HG02973 (cell line): Measurements from ENCODE around the gene NRDC.
"Not testable (repeated sequence)": the region's sequence is repeated elsewhere in the genome, so short reads cannot be mapped to it uniquely, and the experiment has no call there.

Experiments
- ATAC-seq: cut with Tn5 transposase; IDR thresholded peaks from one replicate; pipeline ENCODE4 v1.9.1; 2021; ENCODE audit warnings: moderate library complexity; ENCODE audit not compliant: unreplicated experiment

Gene NRDC

DNA sequence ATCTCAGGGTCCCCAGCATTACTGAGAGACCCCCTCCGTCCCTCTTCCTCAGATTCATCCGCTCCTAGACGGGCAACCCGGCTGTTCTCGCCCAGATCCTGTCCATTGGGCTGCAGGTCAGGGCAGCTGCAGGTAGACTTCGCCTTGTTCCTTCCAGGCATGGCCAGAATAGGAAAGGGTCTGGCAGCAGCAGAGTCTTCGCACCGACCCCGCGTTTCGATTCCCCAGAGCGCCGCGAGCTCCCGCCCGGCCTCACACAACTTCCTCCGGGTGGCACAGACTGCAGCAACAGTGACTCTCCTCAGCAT, 265 bp downstream of the NRDC start:
- ATAC-seq: peak; percentile 23

GRCh38 chr1:51877434-51878307, 856 bp downstream of the NRDC start:
- ATAC-seq: no peak

DNA sequence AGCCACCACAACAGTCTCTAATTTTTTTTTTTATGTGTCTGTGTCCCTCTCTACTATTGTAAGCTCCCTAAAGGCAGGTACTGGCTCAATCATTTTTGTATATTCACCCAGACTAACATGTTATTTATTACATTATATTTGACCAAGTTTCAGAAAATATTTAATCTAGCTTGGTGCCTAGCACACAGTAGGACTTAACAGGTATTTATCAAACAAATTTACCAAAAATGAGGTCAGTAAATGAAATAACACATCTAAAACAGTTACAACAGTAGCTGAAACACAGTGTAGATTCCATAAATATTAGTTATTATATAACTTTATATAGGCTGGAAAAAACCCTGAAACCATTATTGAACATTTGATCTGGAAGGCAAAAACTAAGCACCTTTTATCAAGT, 2.7 kb downstream of the NRDC start:
- ATAC-seq: no peak

DNA sequence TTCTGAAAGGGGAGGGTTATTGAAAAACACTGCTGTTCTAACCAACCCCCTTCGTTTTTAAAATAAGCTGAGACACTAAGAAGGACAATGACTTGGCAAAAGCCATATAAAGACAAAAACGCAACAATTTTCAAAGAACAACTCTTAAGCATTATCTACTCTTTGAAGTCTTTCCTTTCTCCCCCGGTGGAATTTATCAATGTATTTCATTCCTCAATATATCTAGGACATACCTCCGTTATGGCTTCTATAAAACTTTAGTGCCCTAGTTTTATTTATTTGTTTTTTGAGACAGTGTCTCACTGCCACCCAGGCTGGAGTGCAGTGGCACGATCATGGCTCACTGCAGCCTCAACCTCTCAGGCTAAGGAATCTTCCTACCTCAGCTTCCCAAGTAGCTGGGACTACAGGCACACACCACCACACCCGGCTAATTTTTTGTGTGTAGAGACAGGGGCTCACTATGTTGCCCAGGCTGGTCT, 3.2 kb downstream of the NRDC start:
- no peak for ATAC-seq

- ATAC-seq: not testable (repeated sequence)
These were observed 5.3 kb downstream of the NRDC start for GRCh38 chr1:51873270-51873669.

GRCh38 chr1:51871351-51871975, 7.1 kb downstream of the NRDC start:
- no peak for ATAC-seq

- no peak for ATAC-seq
These were observed 7.8 kb downstream of the NRDC start for GRCh38 chr1:51870603-51871350.

GRCh38 chr1:51867479-51868232, 10.9 kb downstream of the NRDC start:
- ATAC-seq: no peak

DNA sequence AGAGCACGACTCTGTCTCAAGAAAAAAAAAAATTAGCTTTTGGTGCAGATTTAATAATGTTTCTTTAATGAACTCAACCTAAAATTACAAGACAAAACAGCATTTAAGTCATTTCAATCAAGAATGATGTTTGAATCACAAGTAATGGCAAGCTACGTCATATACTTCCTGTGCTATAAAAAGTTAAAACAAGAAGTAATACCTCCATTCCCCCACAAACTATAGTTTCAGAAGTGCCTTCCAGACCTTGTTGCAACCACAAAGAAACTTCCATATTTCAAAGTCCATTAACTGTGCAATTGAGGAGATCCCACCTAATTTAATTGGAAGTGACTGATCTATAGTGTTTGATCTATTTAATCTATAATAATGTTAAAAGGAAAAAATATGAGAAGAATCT, 15.1 kb downstream of the NRDC start:
- ATAC-seq: peak; percentile 65

GRCh38 chr1:51861669-51862068, 16.9 kb downstream of the NRDC start:
- ATAC-seq: no peak

GRCh38 chr1:51859735-51860134, 18.8 kb downstream of the NRDC start:
- no peak for ATAC-seq

DNA sequence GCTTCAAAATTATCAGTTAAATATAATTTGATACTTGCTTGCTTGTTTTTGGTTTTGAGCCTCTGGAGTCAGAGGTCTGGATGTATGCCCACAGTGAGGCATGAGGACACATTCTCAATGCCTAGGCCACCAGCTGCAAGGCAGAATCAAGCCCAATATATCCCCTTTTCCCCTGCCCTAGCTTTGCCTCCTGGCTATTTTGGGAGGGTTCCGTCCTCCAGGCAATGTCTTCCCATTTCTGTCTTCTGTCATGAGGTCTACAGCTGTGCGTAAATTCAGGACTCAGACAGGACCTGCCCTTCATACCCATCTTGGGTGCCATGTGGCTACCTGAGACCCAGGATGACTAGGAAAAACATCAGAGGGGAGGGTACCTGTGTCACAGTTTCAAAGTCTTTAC, 19.2 kb downstream of the NRDC start:
- ATAC-seq: no peak

DNA sequence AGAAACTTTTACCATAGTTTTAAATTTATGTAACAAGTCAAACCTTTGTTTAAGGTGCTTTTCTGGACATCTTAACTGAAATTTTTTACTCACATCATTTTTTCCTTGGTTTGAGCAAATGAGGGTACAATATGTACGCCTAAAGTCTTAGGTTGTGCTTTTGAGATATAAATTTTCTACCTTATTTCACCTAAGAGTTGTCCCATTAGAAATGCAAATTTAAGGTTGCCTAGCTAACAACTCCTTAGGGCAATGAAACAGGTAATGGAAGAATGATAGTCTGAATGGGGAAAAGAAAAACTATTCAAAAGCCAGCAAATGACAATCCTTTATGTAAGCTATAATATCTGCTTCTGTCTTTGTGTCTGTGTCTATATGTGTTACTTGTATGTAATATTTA, 19.6 kb downstream of the NRDC start:
- ATAC-seq: no peak

GRCh38 chr1:51856745-51857144, 21.8 kb downstream of the NRDC start:
- no peak for ATAC-seq

- ATAC-seq: no peak
These were observed 22.9 kb downstream of the NRDC start for GRCh38 chr1:51855624-51856023.

DNA sequence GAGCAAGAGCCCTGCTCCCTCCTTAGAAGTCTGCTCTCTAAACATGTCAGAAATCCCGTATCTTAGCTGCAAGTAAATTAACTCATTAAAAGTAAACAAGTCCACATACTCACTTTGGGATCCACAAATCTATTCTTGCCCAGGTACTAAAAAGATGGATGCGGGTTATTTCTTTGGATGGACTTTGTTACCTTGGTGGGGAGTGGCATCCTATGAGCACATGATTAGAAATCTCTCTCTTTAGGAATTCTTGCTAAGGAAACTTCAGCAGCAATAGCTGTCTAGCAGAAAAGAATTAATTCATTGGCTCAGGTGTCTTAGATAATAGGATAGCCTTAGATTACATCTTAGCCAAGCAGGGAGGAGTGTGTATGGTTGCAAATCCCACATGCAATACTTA, 25.2 kb downstream of the NRDC start:
- ATAC-seq: no peak

GRCh38 chr1:51851882-51852396, 26.6 kb downstream of the NRDC start:
- ATAC-seq: no peak

DNA sequence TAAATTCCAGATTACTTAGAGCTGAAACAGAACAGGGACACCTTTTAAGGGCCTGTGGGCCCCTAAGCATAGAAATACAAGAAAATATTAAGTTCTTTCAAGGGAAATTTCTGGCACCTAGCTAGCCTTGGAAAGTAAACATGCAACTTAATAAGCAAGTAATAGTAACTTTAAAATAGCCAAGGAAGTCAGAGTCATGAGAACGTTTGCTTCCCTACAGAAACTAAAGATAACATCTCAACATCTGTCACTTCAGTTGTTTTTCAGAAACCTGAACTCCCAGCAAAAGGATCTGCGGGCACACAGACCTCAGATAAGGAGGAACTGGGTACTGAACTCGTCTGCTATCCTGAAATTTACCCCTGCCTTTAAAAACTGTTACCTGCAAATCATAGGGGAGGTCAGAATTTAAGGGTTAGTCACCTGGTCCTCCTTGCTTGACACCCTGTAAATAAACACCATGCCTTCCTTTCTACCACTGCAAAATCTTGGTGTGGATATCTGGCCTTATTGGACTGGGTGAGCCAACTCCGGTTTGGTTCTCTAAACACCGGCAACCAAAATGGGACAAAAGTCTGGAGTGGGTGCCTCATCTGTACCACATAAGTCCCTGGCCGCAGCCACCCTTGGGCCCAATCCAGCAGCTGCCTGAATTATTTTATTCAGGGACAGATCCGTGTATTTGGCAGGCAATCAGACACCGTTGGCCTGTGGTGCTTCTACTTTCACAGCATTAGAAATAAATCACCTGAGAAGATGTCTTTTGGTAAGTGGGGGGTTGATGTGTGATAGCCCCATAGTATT, 27.9 kb downstream of the NRDC start:
- no peak for ATAC-seq

- no peak for ATAC-seq
These were observed 31.1 kb downstream of the NRDC start for GRCh38 chr1:51847294-51847920.

GRCh38 chr1:51843948-51844347, 34.6 kb downstream of the NRDC start:
- ATAC-seq: no peak
